ENCODE data around the gene MAP3K14.

The MAP3K14 gene

DNA sequence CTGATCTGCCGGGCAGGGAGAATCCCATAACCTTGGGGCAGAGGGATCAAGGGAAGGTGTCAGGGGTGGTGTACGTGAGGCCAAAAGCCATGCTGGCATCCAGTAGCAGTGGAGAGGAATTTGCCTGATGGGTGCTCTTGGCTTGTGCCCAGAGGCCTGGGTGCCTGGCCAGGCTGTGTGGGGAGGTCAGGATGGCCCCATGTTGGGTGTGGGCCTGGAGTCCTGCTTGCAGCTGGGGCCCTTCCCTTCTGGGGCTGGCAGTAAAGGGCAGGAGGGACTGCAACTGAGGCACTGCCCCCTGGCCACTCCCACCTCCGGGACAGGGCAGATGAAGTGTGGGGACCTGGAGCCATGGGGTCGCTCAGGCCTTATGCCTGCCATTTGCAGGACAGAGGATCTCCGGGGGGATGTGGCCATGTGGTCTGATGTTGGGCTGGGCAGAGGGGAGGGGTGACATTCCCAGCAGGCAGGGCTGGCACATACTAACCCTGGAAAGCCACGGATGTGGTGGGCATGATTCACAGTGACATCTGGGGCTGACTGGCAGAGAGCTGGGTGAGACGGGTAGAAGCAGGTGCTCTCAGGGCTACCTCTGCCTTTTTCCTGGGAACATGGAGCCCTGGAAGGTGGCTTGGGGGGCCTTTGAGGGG is 91.6 kb downstream of the MAP3K14 start:
- DNase-seq (ENCODE audit: low read depth, low spot score) = no peak
- no peak overlapping the region for H3K4me3 ChIP-seq (ENCODE audit: low read depth, low read length)
- in situ Hi-C loops (cut with HindIII; ENCODE audit: low sequenced_read_pairs) = no loop called here
- TF ChIP-seq, protein P1, sequence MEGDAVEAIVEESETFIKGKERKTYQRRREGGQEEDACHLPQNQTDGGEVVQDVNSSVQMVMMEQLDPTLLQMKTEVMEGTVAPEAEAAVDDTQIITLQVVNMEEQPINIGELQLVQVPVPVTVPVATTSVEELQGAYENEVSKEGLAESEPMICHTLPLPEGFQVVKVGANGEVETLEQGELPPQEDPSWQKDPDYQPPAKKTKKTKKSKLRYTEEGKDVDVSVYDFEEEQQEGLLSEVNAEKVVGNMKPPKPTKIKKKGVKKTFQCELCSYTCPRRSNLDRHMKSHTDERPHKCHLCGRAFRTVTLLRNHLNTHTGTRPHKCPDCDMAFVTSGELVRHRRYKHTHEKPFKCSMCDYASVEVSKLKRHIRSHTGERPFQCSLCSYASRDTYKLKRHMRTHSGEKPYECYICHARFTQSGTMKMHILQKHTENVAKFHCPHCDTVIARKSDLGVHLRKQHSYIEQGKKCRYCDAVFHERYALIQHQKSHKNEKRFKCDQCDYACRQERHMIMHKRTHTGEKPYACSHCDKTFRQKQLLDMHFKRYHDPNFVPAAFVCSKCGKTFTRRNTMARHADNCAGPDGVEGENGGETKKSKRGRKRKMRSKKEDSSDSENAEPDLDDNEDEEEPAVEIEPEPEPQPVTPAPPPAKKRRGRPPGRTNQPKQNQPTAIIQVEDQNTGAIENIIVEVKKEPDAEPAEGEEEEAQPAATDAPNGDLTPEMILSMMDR (IDR thresholded peaks at IDR 0.05; ENCODE audit: low read depth, low read length) = no peak

GRCh38 chr17:45224671-45225050 is 92.2 kb downstream of the MAP3K14 start:
- in situ Hi-C loops (cut with HindIII; ENCODE audit: low sequenced_read_pairs) = no loop called here
- no peak overlapping the region for H3K4me3 ChIP-seq (ENCODE audit: low read depth, low read length)
- DNase-seq (ENCODE audit: low read depth, low spot score) = no peak
- TF ChIP-seq, protein P1 (IDR thresholded peaks at IDR 0.05; ENCODE audit: low read depth, low read length) = no peak

- TF ChIP-seq, protein P1 (IDR thresholded peaks at IDR 0.05; ENCODE audit: low read depth, low read length) = no peak
- no peak for DNase-seq (ENCODE audit: low read depth, low spot score)
- H3K4me3 ChIP-seq (ENCODE audit: low read depth, low read length) = no peak overlapping the region
- in situ Hi-C loops (cut with HindIII; ENCODE audit: low sequenced_read_pairs) = no loop called here
Measured at GRCh38 chr17:45223539-45224528, 93.0 kb downstream of the MAP3K14 start.

DNA sequence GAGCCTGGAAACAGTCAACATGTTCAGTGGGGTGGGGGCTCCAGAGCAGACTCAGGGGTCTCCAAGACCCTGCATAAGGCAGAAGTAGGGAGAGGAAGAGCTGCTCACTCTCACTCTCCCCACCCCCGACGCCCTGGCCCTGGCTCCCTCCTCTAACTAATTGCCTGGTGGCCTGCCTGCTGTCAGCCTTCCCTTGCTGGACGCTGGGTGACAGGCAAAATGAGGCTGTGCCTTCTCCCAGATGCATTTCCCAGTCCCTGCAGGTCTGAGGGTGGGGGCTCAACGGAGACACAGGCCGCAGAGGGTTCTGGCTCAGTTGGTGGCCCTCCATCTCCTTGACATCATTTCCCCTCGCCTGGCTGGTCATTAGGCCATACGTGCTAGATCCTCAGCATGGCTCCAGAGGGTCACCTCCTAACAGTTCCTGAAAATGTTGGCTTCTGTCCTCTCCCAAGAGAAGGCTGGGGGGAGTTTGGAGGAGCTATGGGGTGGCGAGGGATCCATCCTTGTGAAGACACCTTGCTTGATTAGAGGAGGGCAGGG is 93.8 kb downstream of the MAP3K14 start:
- in situ Hi-C loops (cut with HindIII; ENCODE audit: low sequenced_read_pairs) = no loop called here
- H3K4me3 ChIP-seq (ENCODE audit: low read depth, low read length) = no peak overlapping the region
- TF ChIP-seq, protein P1 (IDR thresholded peaks at IDR 0.05; ENCODE audit: low read depth, low read length) = no peak
- no peak for DNase-seq (ENCODE audit: low read depth, low spot score)

GRCh38 chr17:45222289-45222995 is 94.4 kb downstream of the MAP3K14 start:
- DNase-seq (ENCODE audit: low read depth, low spot score) = no peak
- TF ChIP-seq, protein P1 (IDR thresholded peaks at IDR 0.05; ENCODE audit: low read depth, low read length) = no peak
- in situ Hi-C loops (cut with HindIII; ENCODE audit: low sequenced_read_pairs) = no loop called here
- H3K4me3 ChIP-seq (ENCODE audit: low read depth, low read length) = peak overlapping the region; percentile 28

- in situ Hi-C loops (cut with HindIII; ENCODE audit: low sequenced_read_pairs) = no loop called here
- DNase-seq (ENCODE audit: low read depth, low spot score) = no peak
- peak overlapping the region; percentile 29 for H3K4me3 ChIP-seq (ENCODE audit: low read depth, low read length)
- TF ChIP-seq, protein P1 (IDR thresholded peaks at IDR 0.05; ENCODE audit: low read depth, low read length) = no peak
Measured at GRCh38 chr17:45222014-45222288, 94.9 kb downstream of the MAP3K14 start.
